Lung (tissue), 12 donors: ENCODE measurements around the gene EPHA6. TPM values are rescaled to one million over a fixed set of nuclear protein-coding genes. Genes with fewer than 3 reads are reported as not detected.

Source experiments
- ATAC-seq: fragments of 200-7000 bp; cut with Tn5 transposase; one replicate; pipeline ENCODE4 v1.9.1; 2020; ENCODE audit warnings: moderate number of reproducible peaks; ENCODE audit not compliant: insufficient read depth, low FRiP score
- DNase-seq, 3 donors: peaks; one replicate each; pipeline ENCODE4 v3.0.0-alpha.2; 2013 to 2017
- H3K27ac ChIP-seq, 2 donors: one replicate each; pipeline ENCODE4 v1.5.1; 2013; ENCODE audit warnings: mild to moderate bottlenecking in 2 of 2, moderate library complexity in 2 of 2, control low read depth in 1 of 2, inconsistent platforms in 1 of 2, low read depth in 1 of 2, low read length in 1 of 2
- H3K27me3 ChIP-seq, 3 donors: one replicate each; pipeline ENCODE4 v1.5.1; 2013; ENCODE audit warnings: low read length in 2 of 3; ENCODE audit not compliant: control insufficient read depth in 3 of 3, insufficient read depth in 3 of 3
- H3K36me3 ChIP-seq, 4 donors: one replicate each; pipeline ENCODE4 v1.5.1; 2013; ENCODE audit warnings: low read length in 4 of 4, mild to moderate bottlenecking in 1 of 4, moderate library complexity in 1 of 4; ENCODE audit not compliant: control insufficient read depth in 4 of 4, insufficient read depth in 4 of 4
- H3K4me1 ChIP-seq, 5 donors: one replicate each; pipeline ENCODE4 v1.5.1; 2013; ENCODE audit warnings: low read length in 5 of 5, mild to moderate bottlenecking in 2 of 5, moderate library complexity in 1 of 5; ENCODE audit not compliant: control insufficient read depth in 5 of 5, insufficient read depth in 5 of 5
- H3K4me3 ChIP-seq: one replicate; pipeline ENCODE4 v1.5.1; 2013; ENCODE audit warnings: mild to moderate bottlenecking, control low read depth, moderate library complexity
- H3K9ac ChIP-seq, 2 donors: one replicate each; pipeline ENCODE4 v1.5.1; 2013; ENCODE audit warnings: low read length in 2 of 2, control low read depth in 1 of 2; ENCODE audit not compliant: insufficient read depth in 1 of 2
- H3K9me3 ChIP-seq, 4 donors: one replicate each; pipeline ENCODE4 v1.5.1; 2013; ENCODE audit warnings: low read length in 3 of 4, mild to moderate bottlenecking in 1 of 4, moderate library complexity in 1 of 4; ENCODE audit not compliant: control insufficient read depth in 4 of 4, insufficient read depth in 3 of 4
- WGBS, 2 donors: extraction: QIAGEN DNeasy Blood & Tissue Kit; methylation state at CpG; one replicate each; pipeline ENCODE4 v1.1.7; 2013; 5-methylcytosine and 5-hydroxymethylcytosine counted together
- polyA plus RNA-seq, 2 donors: library from polyadenylated mRNA; stranded (reverse); fragments of 200-250 nt; gene quantifications; one replicate each; pipeline ENCODE4 v1.2.1, GENCODE V29; 2013
- total RNA-seq, 2 donors: library from RNA; depleted of rRNA in 1 of 2; stranded (reverse); fragments of >200 nt in 1 of 2; gene quantifications; one replicate each; pipeline ENCODE4 v1.2.1, GENCODE V29; 2014 to 2021
- TF ChIP-seq, protein P1 (sequence below): IDR thresholded peaks from 2 replicates; pipeline ENCODE4 v1.5.1; 2012; ENCODE audit warnings: mild to moderate bottlenecking; ENCODE audit errors: control extremely low read depth, extremely low read depth
- donor health status: control.
- donor health status: control.
- donor health status: Bipolar disorder and iron deficiency.
- donor health status: healthy.
- donor health status: DM: yes; HTN: yes; CAD: no.

The EPHA6 gene
- total and polyA plus RNA-seq, 4 donors = 0.31 to 1.3 TPM; not detected in 2

DNA sequence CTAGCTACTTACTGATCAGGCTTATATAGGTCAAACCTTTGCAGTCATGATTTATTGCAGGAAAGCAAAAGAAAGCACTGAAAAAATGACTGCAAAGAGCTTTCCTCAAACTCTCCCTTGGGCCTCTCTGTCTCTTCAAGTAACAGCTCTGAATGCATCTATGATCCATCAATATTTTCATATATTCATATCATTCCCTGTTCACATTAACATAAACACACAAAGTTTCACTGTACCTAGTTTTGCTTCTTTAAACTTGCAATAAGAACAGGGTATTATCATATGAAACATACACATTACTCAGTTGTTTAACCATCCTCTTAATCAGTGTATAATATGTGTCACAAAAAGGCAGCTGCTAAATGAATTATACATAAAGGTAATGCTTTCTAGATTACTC, 842.2 kb downstream of the EPHA6 start:
- ATAC-seq = no peak
- Histone ChIP-seq H3K9me3 (no peaks in the 10 kb centered on the region), H3K9ac (no peak overlapping the region), H3K36me3 (no peaks in the 10 kb centered on the region), H3K4me1 (peaks cover 0 to 5% (median 0%) of the 10 kb centered on the region in 5 donors), H3K4me3 (no peak overlapping the region), H3K27me3 (no peaks in the 10 kb centered on the region), H3K27ac (no peak overlapping the region)
- TF ChIP-seq, protein P1, sequence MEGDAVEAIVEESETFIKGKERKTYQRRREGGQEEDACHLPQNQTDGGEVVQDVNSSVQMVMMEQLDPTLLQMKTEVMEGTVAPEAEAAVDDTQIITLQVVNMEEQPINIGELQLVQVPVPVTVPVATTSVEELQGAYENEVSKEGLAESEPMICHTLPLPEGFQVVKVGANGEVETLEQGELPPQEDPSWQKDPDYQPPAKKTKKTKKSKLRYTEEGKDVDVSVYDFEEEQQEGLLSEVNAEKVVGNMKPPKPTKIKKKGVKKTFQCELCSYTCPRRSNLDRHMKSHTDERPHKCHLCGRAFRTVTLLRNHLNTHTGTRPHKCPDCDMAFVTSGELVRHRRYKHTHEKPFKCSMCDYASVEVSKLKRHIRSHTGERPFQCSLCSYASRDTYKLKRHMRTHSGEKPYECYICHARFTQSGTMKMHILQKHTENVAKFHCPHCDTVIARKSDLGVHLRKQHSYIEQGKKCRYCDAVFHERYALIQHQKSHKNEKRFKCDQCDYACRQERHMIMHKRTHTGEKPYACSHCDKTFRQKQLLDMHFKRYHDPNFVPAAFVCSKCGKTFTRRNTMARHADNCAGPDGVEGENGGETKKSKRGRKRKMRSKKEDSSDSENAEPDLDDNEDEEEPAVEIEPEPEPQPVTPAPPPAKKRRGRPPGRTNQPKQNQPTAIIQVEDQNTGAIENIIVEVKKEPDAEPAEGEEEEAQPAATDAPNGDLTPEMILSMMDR = no peak
- DNase-seq = no peak

GRCh38 chr3:97658668-97659285, 844.4 kb downstream of the EPHA6 start:
- TF ChIP-seq, protein P1 = no peak
- Histone ChIP-seq H3K27me3 (no peaks in the 10 kb centered on the region), H3K9me3 (no peaks in the 10 kb centered on the region), H3K4me3 (no peak overlapping the region), H3K36me3 (no peaks in the 10 kb centered on the region), H3K27ac (no peak overlapping the region), H3K9ac (no peak overlapping the region), H3K4me1 (peaks cover 0 to 5% (median 0%) of the 10 kb centered on the region in 5 donors)
- ATAC-seq = no peak
- DNase-seq = peak in 2 of 3 donors; percentile 36 to 57
- WGBS, 2 donors = 54 to 56% methylated on average over 3 of the region's 3 CpGs

- WGBS, 2 donors = 80% methylated on average over 5 of the region's 5 CpGs
- Histone ChIP-seq H3K9ac (no peak overlapping the region), H3K27ac (no peak overlapping the region), H3K9me3 (no peaks in the 10 kb centered on the region), H3K36me3 (no peaks in the 10 kb centered on the region), H3K27me3 (no peaks in the 10 kb centered on the region), H3K4me3 (no peak overlapping the region), H3K4me1 (no peaks in the 10 kb centered on the region)
- DNase-seq (no peak), ATAC-seq (no peak)
- TF ChIP-seq, protein P1 = no peak
Measured at GRCh38 chr3:97662264-97662663, 847.9 kb downstream of the EPHA6 start.

DNA sequence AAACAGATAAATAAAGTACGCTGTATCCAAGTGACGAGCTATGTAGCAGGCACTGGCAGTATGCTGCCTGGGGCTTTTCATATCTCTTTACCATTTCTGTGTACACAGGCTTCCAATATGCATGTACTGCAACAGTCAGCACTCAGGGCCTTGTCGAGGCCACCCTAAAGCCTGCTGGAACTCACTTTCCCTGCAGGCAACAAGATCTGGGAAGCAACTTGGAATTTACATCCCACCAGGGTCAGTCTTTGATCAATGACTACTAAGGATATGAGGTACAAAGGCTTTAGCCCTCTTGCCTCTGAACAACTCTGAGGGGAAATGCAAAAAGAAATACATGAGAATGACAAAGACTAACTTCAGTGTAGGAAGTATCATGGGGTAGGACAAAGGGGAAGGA, 848.4 kb downstream of the EPHA6 start:
- no peak for ATAC-seq
- DNase-seq = no peak
- no peaks in the 10 kb centered on the region for H3K9me3 ChIP-seq
- WGBS, 2 donors = 68 to 79% methylated on average over 3 of the region's 3 CpGs
- no peak overlapping the region for H3K4me3 ChIP-seq
- no peak overlapping the region for H3K27ac ChIP-seq
- no peaks in the 10 kb centered on the region for H3K36me3 ChIP-seq
- H3K4me1 ChIP-seq = no peaks in the 10 kb centered on the region
- H3K9ac ChIP-seq = no peak overlapping the region
- no peaks in the 10 kb centered on the region for H3K27me3 ChIP-seq
- TF ChIP-seq, protein P1 = no peak
